ENCODE measurements around the gene CDK9. TPM values are rescaled to one million over a fixed set of nuclear protein-coding genes. Genes with fewer than 3 reads are reported as not detected.
A peak's percentile ranks its signal among the peaks of the same experiment; 100 is the strongest.

Gene CDK9
- total and polyA plus RNA-seq, 2 experiments from 2014 or later = 58.5 to 84.3 TPM

- H3K4me3 Mint-ChIP-seq = peak overlapping the region; percentile 3; the same call in 1 of the 3 replicates
- TF ChIP-seq ZNF462 (CRISPR knock-in tag; IDR thresholded peaks at IDR 0.05) = no peak
- Histone ChIP-seq H3K4me1 (ENCODE audit: insufficient read depth) (peaks cover 19% of the 10 kb centered on the region), H3K9me2 (ENCODE audit: insufficient read depth) (no peaks in the 10 kb centered on the region), H3K27ac (ENCODE audit: low read depth) (no peak overlapping the region), H3K4me2 (peak overlapping the region; percentile 43; the same call in 1 of the 2 replicates), H3F3A (replicated peaks; ENCODE audit: low read depth) (peaks cover 10% of the 10 kb centered on the region; the same call in 1 of the 2 replicates), H4K20me1 (replicated peaks; ENCODE audit: insufficient read depth) (no peaks in the 10 kb centered on the region), H2AFZ (peak overlapping the region; percentile 56; the same call in 1 of the 2 replicates), H3K4me3 (no peak overlapping the region), H3K27me3 (ENCODE audit: insufficient read depth) (no peaks in the 10 kb centered on the region), H3K36me3 (ENCODE audit: insufficient read depth) (no peaks in the 10 kb centered on the region), H3K79me2 (replicated peaks; ENCODE audit: insufficient read depth) (no peaks in the 10 kb centered on the region)
- H3K27me3 Mint-ChIP-seq (ENCODE audit: insufficient read depth, low read depth, poor library complexity) = peaks cover 22% of the 10 kb centered on the region
- peaks cover 36% of the 10 kb centered on the region for H3K4me1 Mint-ChIP-seq
- peak overlapping the region; percentile 41; the same call in 1 of the 2 replicates for H3K27ac Mint-ChIP-seq
- H3K9me3 Mint-ChIP-seq = no peaks in the 10 kb centered on the region
- DNase-seq (ENCODE audit: low spot score) (no peak), ATAC-seq (peak; percentile 11)
- no peaks in the 10 kb centered on the region; the same call in 2 of the 3 replicates for H3K36me3 Mint-ChIP-seq (ENCODE audit: low read depth)
Measured at GRCh38 chr9:127762111-127762676, 23.6 kb upstream of the CDK9 start.

- H3K4me1 ChIP-seq (ENCODE audit: insufficient read depth) = peaks cover 19% of the 10 kb centered on the region
- H3K4me3 Mint-ChIP-seq = no peak overlapping the region
- TF ChIP-seq ZNF331 (CRISPR knock-in tag; IDR thresholded peaks at IDR 0.05; ENCODE audit: low read depth) (no peak), ZNF462 (CRISPR knock-in tag; IDR thresholded peaks at IDR 0.05) (no peak)
Measured at GRCh38 chr9:127763918-127764384, 21.9 kb upstream of the CDK9 start.

More at GRCh38 chr9:127763918-127764384, 21.9 kb upstream of the CDK9 start:
- Mint-ChIP-seq H3K27me3 (ENCODE audit: insufficient read depth, low read depth, poor library complexity) (peaks cover 23% of the 10 kb centered on the region), H3K36me3 (ENCODE audit: low read depth) (no peaks in the 10 kb centered on the region; the same call in 2 of the 3 replicates), H3K4me1 (peaks cover 45% of the 10 kb centered on the region), H3K9me3 (no peaks in the 10 kb centered on the region), H3K27ac (peak overlapping the region; percentile 80; the same call in 1 of the 2 replicates)
- H3K27ac ChIP-seq (ENCODE audit: low read depth) = no peak overlapping the region
- no peaks in the 10 kb centered on the region for H3K27me3 ChIP-seq (ENCODE audit: insufficient read depth)
- ATAC-seq (peak; percentile 86), DNase-seq (ENCODE audit: low spot score) (peak; percentile 83)
- H3K4me2 ChIP-seq = peak overlapping the region; percentile 55; the same call in 1 of the 2 replicates
- H3K4me3 ChIP-seq = no peak overlapping the region
- peak overlapping the region; percentile 69; the same call in 1 of the 2 replicates for H2AFZ ChIP-seq
- H3K79me2 ChIP-seq (replicated peaks; ENCODE audit: insufficient read depth) = no peaks in the 10 kb centered on the region
- no peaks in the 10 kb centered on the region for H3K36me3 ChIP-seq (ENCODE audit: insufficient read depth)
- H3K9me2 ChIP-seq (ENCODE audit: insufficient read depth) = no peaks in the 10 kb centered on the region
- H4K20me1 ChIP-seq (replicated peaks; ENCODE audit: insufficient read depth) = no peaks in the 10 kb centered on the region
- peaks cover 10% of the 10 kb centered on the region; the same call in 1 of the 2 replicates for H3F3A ChIP-seq (replicated peaks; ENCODE audit: low read depth)
